GM21423 (cell line): ENCODE measurements around the gene CYREN.
"Not testable (repeated sequence)": the region's sequence is repeated elsewhere in the genome, so short reads cannot be mapped to it uniquely, and the experiment has no call there.

Experiments used
- ATAC-seq: cut with Tn5 transposase; IDR thresholded peaks from one replicate; pipeline ENCODE4 v1.9.1; 2021; ENCODE audit warnings: mild to moderate bottlenecking, moderate library complexity; ENCODE audit not compliant: unreplicated experiment

Gene CYREN

DNA sequence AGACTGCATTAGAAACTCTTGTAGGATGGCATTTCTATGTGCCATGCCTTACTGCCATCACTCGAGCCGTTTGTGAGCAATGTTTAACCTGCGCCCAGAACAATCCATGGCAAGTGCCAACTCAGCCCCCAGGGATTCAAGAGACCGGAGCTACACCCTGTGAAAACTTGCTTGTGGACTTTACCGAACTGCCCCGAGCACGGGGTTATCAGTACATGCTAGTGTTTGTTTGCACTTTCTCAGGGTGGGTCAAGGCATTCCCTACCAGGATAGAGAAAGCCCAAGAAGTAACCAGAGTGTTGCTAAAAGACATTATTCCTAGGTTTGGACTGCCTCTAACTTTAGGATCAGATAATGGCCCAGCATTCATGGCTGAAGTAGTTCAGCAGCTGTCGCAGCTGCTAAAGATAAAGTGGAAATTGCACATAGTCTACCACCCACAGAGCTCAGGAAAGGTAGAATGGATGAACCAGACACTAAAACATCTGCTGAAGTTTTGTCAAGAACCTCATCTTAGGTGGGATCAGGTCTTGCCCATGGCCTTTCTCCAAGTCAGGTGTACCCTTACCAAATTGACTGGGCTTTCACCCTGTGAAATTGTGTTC, 8.9 kb upstream of the CYREN start:
- ATAC-seq: no peak

- no peak for ATAC-seq
Observed at GRCh38 chr7:135178364-135178763, 7.9 kb upstream of the CYREN start.

- ATAC-seq: no peak
Observed at GRCh38 chr7:135177028-135177696, 6.7 kb upstream of the CYREN start.

DNA sequence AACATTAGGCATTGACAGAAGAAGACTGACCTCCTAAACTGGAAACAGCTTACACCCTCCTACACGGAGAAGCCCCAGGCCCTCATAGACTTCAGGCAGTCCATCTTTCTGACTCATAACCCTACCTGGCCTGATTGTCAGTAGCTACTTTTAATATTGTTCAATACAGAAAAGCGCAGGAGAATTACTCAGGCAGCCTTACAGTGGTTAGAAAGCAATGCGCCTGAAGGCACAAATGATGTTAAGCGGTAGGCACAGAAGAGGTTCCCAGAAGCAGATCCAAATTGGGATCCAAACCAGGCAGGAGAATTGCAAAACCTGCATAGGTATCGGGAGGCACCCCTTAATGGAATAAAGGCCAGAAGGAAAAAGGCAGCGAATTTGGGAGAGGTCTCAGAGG, 5.4 kb upstream of the CYREN start:
- ATAC-seq: no peak

- ATAC-seq: no peak
Observed at GRCh38 chr7:135174941-135175340, 4.4 kb upstream of the CYREN start.

DNA sequence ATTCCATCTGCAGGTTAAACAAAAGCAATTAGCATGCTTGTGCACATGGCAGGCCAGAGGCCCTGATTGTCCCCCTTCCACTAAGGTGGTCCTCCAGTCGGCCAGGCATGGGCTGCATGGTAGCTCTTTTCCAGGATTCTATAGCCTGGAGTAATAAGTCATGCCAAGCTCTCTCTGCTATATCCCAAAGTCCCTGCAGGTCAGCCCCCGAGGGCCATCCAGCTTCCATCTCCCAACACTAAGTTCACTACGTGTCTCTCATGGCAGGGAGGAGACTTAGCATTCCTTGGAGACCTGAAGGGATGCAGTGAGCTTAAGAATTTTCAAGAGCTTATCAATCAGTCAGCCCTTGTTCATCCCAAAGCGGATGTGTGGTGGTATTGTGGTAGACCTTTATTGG, 3.4 kb upstream of the CYREN start:
- not testable (repeated sequence) for ATAC-seq

GRCh38 chr7:135171581-135172291, 1.2 kb upstream of the CYREN start:
- not testable (repeated sequence) for ATAC-seq

DNA sequence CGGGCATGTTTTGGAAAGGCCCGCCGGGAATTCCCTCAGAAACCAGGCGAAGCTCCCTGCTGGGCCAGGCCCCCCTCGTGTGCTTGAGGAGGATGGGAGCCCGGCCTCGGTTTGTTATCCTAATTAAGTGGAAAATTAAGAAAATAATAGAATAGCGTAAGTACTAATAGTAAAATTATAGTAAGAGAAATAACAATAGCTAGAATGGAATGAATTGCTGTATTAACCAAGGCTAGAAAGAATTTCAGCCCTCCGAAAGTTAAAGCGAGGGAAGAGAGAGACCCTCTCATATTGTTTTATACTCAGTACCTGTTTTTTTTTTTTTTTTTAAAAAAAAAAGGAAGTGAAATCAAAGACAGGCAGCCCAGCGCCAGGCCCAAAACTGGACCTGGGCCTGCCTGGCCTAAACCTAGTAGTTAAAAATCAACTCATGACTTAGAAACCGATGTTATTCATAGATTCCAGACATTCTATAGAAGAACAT, 533 bp upstream of the CYREN start:
- ATAC-seq: peak; percentile 37

GRCh38 chr7:135169964-135170273, 588 bp downstream of the CYREN start:
- ATAC-seq: peak; percentile 8

DNA sequence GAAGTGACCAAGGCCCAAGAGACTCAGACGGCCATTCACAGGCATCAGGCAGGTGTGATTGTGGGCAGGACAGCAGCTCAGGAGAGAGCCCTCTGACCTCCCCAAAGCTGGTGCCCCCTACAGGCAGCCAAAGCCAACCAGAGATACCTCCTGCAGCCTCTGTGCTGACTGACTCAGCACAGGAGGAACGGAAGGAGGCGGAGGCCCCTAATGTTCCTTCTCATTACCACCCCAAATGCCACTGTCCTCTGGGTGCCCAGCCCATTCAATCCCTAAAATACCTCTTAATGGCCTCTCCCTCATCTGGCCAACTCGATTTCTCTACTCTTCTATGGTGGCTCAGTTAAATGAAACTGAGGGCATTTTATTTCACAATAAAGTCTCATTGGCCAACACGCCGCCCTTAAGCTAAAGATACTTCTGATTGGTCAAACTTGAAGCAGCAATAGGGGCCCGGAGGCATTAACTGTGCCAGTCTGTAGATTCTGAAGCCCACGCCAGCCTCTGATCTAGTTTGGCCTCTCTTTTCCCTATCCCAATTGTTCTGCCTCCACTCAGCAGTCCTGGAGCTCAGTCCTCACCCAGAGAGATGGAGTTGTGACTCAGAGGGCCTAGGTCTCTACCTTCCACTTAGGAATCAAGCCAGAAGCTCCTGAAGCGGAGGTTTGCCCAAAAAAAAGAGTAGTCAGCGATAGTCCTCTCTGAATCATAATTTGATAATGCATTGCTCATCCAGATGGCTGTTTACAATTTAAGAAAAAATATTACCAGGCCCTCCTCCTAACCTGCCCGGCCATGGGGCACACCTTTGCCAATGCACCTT, 1.2 kb downstream of the CYREN start:
- no peak for ATAC-seq

DNA sequence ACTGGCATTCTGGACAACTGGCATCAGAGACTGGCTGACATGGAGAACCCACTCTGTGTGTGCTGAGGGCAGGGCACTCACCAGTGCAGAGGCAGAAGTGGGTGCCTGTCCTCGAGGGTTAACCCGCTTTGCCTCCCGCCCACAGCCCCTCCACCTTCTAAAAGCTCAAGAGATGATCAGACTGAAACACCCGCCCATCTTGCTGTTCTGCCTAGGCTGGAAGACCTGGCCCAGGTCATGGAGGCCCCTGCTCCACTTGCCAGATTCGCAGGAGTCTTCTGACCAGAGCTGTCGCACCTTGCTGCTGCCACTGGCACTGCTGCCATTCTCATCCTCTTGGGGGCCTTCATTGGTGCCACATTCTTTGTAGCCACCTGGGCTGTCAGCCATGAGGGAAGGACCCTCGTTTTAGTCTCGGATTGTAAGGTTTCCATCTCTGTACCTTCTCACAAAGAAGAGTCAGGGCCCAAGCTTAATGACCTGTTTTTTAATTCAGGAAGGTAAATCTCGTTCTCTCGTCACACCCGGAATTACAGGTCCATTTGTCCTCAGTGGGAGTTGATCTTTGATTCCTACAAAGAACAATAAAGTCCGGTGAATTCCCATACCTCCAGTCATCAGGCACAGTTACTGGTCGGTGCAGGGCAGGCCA, 1.9 kb downstream of the CYREN start:
- ATAC-seq: no peak

GRCh38 chr7:135168001-135168400, 2.5 kb downstream of the CYREN start:
- ATAC-seq: no peak

- ATAC-seq: no peak
Observed at GRCh38 chr7:135167365-135167917, 3.1 kb downstream of the CYREN start.

GRCh38 chr7:135166338-135166990, 4.0 kb downstream of the CYREN start:
- no peak for ATAC-seq

DNA sequence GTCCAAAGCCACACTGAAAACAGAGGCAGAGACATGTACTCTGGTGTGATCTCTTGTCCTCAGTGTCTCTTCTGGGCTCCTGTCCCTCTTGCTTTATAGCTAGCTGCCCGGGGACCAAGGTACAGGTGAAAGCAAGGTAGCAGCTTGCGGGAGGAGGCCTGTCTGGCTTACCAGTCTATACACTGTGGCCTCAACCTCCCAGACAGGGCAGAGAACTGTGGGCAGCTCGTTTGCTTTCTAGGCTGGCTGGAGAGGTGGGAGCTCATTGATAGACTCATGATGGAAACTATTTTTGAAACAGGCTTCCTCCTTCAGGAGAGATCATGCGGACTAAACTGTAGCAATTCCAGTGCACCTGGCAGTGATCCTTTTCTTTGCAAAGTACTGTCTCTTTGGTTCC, 4.6 kb downstream of the CYREN start:
- no peak for ATAC-seq

- no peak for ATAC-seq
Observed at GRCh38 chr7:135164357-135165061, 6.0 kb downstream of the CYREN start.

DNA sequence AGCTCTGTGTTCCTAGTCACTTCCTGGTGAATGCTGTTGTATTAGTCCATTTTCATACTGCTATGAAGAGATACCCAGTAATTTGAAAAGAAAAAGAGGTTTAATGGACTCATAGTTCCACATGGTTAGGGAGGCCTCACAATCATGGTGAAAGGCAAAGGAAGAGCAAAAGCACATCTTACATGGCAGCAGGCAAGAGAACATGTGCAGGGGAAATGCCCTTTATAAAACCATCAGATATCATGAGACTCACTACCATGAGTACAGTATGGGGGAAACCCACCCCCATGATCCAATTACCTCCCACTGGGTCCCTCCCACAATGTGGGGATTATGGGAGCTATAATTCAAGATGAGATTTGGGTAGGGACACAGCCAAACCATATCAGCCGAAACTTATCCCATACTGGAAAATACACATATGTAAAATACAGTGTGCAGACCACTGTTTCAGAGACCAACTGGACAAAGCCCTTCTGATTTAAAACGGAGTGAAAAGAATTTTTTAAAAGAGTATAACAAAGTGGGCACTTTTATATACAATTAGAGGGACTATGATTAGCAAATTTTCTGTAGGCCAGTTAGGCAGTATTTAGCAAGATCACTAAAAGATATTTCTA, 8.0 kb downstream of the CYREN start:
- ATAC-seq: no peak

GRCh38 chr7:135161669-135162068, 8.8 kb downstream of the CYREN start:
- no peak for ATAC-seq
